G401.6 (cell line): ENCODE measurements around the gene WWC1.

ENCODE experiments used
- FAIRE-seq: peaks from 2 replicates; lab custom pipeline; 2012; peaks lifted over from hg19 to GRCh38; lab: Jason Lieb, UNC

The WWC1 gene

DNA sequence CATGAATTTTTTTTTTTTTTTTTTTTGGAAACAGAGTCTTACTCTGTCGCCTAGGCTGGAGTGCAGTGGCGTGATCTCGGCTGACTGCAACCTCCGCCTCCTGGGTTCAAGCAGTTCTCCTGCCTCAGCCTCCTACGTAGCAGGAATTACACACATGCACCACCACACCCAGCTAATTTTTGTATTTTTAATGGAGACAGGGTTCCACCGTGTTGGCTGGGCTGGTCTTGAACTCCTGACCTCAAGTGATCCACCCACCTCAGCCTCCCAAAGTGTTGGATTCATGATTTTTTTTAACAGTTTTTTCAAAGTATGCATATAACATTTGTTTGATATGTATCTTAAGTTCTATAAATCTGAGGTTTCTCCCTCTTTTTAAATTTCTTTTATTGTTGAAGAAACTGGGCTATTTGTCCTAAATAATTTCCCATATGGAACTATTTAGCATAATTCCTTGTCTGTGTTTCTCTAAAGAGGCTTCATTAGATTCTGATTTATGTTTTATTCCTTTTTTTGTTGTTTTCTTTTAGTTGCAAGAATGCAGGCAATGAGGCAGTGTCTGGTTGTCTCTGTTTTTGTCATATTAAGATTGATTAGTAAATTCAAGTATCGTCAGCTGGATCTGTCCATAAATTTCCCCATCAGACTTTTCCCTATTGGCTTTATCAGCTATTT is 211.3 kb downstream of the WWC1 start:
- no peak for FAIRE-seq

DNA sequence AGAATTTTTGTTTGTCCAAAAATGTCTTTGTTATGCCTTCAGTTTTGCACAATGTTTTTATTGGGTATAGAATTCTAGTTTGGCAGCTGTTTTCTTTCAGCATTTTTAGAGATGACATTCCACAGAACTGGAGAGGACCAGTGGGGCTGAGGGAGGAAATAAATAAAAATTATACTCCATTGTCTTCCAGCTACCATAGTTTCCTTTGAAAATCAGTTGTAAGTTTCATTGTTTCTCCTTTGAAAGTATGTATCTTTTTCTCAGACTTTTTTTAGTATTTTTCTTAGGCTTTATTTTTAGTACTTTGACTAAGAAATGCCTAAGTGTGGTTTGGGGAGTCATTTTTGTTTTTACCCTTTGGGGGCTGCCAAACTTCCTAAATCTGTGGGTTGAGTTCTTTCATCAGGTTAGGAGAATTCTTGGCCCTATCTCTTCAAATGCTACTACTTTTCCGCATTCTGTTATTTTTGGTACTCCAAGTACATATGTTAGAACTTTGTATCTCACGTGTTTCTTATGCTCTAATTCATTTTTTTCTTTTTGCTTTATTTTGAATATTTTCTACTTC is 222.5 kb downstream of the WWC1 start:
- peak; percentile 13 for FAIRE-seq
